Dendritic cell treated with granulocyte-macrophage colony-stimulating factor and Interleukin-4, amounts not matched to agents 40 ng/mL and 50 ng/mL, for 4 days (primary cell): ENCODE results near the gene GNB2.
"Not testable (repeated sequence)": the region's sequence is repeated elsewhere in the genome, so short reads cannot be mapped to it uniquely, and the experiment has no call there.

Experiments
- H3K27ac Mint-ChIP-seq: one replicate; pipeline ENCODE4 v1.8.0; 2022; ENCODE audit warnings: mild to moderate bottlenecking, mixed read lengths
- H3K27me3 Mint-ChIP-seq: one replicate; pipeline ENCODE4 v1.8.0; 2022; ENCODE audit warnings: mild to moderate bottlenecking, mixed read lengths
- H3K36me3 Mint-ChIP-seq: one replicate; pipeline ENCODE4 v1.8.0; 2022; ENCODE audit warnings: low read depth, mixed read lengths
- H3K4me1 Mint-ChIP-seq: one replicate; pipeline ENCODE4 v1.8.0; 2022; ENCODE audit warnings: low read depth, mixed read lengths
- H3K4me3 Mint-ChIP-seq: one replicate; pipeline ENCODE4 v1.8.0; 2022; ENCODE audit warnings: mild to moderate bottlenecking, moderate library complexity, mixed read lengths
- H3K9me3 Mint-ChIP-seq: one replicate; pipeline ENCODE4 v1.8.0; 2022; ENCODE audit warnings: mixed read lengths
- intact Hi-C: fragments of 100-400 bp; cut with micrococcal nuclease; formaldehyde crosslinking; loops from one replicate; pipeline ENCODE4 v1.15.0; 2022

The GNB2 gene

GRCh38 chr7:100641860-100642533 lies 31.5 kb upstream of the GNB2 start:
- H3K36me3 Mint-ChIP-seq, result no peaks in the 10 kb centered on the region
- intact Hi-C loops, result no loop called here
- H3K4me3 Mint-ChIP-seq, result no peak overlapping the region
- no peaks in the 10 kb centered on the region for H3K9me3 Mint-ChIP-seq
- H3K27me3 Mint-ChIP-seq, result peaks cover 37% of the 10 kb centered on the region
- no peak overlapping the region for H3K27ac Mint-ChIP-seq
- no peaks in the 10 kb centered on the region for H3K4me1 Mint-ChIP-seq

- Mint-ChIP-seq H3K36me3 (no peaks in the 10 kb centered on the region), H3K4me1 (no peaks in the 10 kb centered on the region), H3K27ac (no peak overlapping the region), H3K27me3 (peaks cover 41% of the 10 kb centered on the region), H3K9me3 (no peaks in the 10 kb centered on the region), H3K4me3 (no peak overlapping the region)
- intact Hi-C loops, result no loop called here
Observed at GRCh38 chr7:100642534-100642907, 31.0 kb upstream of the GNB2 start.

- intact Hi-C loops, result no loop called here
- Mint-ChIP-seq H3K4me1 (peaks cover 5% of the 10 kb centered on the region), H3K9me3 (no peaks in the 10 kb centered on the region), H3K27me3 (peaks cover 59% of the 10 kb centered on the region), H3K4me3 (no peak overlapping the region), H3K36me3 (no peaks in the 10 kb centered on the region), H3K27ac (no peak overlapping the region)
Observed at GRCh38 chr7:100649826-100650565, 23.5 kb upstream of the GNB2 start.

- Mint-ChIP-seq H3K27ac (no peak overlapping the region), H3K9me3 (no peaks in the 10 kb centered on the region), H3K4me1 (peaks cover 5% of the 10 kb centered on the region), H3K4me3 (no peak overlapping the region), H3K27me3 (peaks cover 69% of the 10 kb centered on the region), H3K36me3 (no peaks in the 10 kb centered on the region)
- intact Hi-C loops, result no loop called here
Observed at GRCh38 chr7:100654908-100655831, 18.4 kb upstream of the GNB2 start.

DNA sequence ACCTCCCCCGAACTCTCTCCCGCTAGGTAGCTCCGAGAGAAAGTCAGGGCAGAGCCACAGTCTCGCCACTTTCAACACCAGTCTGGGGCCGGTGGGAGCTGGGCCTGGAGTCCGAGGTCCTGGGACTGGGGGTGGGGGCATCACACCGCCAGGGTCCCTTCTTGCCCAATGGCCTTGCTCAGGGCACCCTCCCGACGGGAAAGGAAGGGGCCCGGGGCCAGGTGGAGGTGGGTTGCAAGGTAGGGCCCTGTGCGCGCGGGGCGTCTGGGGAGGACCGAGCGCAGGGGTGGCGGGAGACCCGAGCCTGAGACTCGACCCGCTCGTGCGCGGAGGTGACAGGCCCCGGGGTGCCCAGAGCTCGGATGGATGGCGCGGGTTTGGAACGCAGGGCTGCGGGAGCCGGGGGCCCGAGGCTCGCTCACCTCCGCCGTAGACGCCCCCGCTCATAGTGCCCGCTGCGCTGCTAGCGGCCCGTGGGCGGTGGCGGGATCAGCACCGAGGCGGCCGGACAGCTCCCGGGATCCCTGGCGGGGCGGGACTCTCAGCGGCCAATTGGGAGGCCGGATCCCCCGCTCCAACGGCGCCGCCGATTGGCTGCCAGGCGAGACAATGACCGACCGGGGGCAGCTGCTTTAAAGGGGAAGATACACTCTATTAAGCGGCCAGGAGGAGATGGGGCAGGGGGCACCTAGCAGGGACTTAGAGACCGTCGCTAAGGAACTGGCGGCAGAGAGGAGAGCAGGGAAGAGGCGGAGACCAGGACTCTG lies 17.4 kb upstream of the GNB2 start, which contains the start of gene ACTL6B:
Gene ACTL6B (minus strand): TSS at position 541 of the 767 bp plus-strand sequence. CDS start 94 bp downstream, at position 447.
- intact Hi-C loops, result no loop called here
- H3K4me1 Mint-ChIP-seq, result peaks cover 5% of the 10 kb centered on the region
- H3K4me3 Mint-ChIP-seq, result no peak within 1 kb of the TSS
- H3K27me3 Mint-ChIP-seq, result peaks cover 73% of the 10 kb centered on the region
- no peaks in the 10 kb centered on the region for H3K9me3 Mint-ChIP-seq
- H3K36me3 Mint-ChIP-seq, result no peaks in the 10 kb centered on the region
- no peak within 1 kb of the TSS for H3K27ac Mint-ChIP-seq

- H3K4me1 Mint-ChIP-seq, H3K27ac Mint-ChIP-seq, intact Hi-C loops, H3K9me3 Mint-ChIP-seq, H3K36me3 Mint-ChIP-seq, H3K4me3 Mint-ChIP-seq: not testable (repeated sequence)
- H3K27me3 Mint-ChIP-seq, result peaks cover 51% of the 10 kb centered on the region
Observed at GRCh38 chr7:100662194-100662776, 11.3 kb upstream of the GNB2 start.

DNA sequence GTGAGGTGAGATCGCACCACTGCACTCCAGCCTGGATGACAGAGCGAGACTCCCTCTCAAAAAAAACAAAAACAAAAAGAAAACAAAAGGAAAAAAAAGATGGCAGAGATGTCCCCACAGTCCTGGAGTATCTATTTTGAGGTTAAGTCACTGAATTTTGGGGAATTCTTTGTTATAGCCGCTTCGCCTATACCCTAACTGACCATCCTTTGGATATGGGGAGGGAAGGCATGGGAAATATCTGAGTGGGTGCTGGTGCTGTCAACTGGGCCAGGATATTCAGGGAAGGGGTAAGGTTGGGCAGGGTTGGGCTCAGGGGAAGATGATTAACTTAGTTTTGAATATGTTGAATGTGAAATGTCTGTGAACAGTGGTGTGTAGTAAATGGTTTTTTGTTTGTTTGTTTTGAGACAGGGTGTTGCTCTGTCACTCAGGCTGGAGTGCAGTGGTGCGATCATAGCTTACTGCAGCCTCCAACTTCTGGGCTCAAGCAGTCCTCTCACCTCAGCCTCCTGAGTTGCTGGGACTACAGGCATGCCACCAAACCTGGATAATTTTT lies 8.3 kb upstream of the GNB2 start:
- intact Hi-C loops, result no loop called here
- peaks cover 37% of the 10 kb centered on the region for H3K27me3 Mint-ChIP-seq
- H3K36me3 Mint-ChIP-seq, result no peaks in the 10 kb centered on the region
- H3K4me3 Mint-ChIP-seq, result no peak overlapping the region
- no peak overlapping the region for H3K27ac Mint-ChIP-seq
- H3K4me1 Mint-ChIP-seq, result peaks cover 12% of the 10 kb centered on the region
- no peaks in the 10 kb centered on the region for H3K9me3 Mint-ChIP-seq

DNA sequence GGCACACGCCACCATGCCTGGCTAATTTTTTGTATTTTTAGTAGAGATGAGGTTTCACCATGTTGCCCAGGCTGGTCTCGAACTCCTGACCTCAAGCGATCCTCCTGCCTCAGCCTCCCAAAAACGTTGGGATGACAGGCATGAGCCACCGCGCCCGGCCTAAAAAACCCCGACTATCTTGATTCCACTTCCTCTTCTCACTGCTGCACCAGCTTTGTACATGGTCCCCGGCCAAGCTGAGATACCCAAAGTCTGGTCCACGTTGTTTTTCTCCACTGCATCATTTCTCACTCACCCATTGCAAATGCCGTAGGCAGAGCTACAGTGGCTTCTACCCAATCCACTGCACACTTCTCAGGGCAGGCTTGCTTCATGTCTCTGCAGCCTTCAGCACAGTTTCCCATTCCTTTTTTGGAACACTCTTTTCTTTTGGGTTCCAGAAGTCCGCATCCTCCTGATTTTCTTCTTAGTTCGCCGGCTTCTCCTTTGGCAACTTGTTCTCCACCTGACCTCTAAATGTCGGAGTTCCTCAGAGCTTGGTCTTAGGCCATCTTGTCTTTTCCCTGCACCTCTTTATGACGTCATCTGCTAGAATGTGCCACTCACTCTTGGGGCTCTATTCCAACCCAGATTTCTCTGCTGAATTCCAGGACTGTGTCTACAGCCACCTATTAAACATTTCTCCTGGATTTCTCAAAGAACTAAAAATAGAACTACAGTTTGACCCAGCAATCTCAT lies 6.0 kb upstream of the GNB2 start:
- no peaks in the 10 kb centered on the region for H3K36me3 Mint-ChIP-seq
- no peak overlapping the region for H3K4me3 Mint-ChIP-seq
- H3K27ac Mint-ChIP-seq, result no peak overlapping the region
- H3K27me3 Mint-ChIP-seq, result peaks cover 30% of the 10 kb centered on the region
- H3K4me1 Mint-ChIP-seq, result peaks cover 12% of the 10 kb centered on the region
- intact Hi-C loops, result no loop called here
- H3K9me3 Mint-ChIP-seq, result no peaks in the 10 kb centered on the region

- H3K27ac Mint-ChIP-seq, result no peak overlapping the region
- peaks cover 29% of the 10 kb centered on the region for H3K27me3 Mint-ChIP-seq
- H3K4me3 Mint-ChIP-seq, result no peak overlapping the region
- no peaks in the 10 kb centered on the region for H3K36me3 Mint-ChIP-seq
- intact Hi-C loops, result no loop called here
- no peaks in the 10 kb centered on the region for H3K9me3 Mint-ChIP-seq
- peaks cover 12% of the 10 kb centered on the region for H3K4me1 Mint-ChIP-seq
Observed at GRCh38 chr7:100668069-100668449, 5.5 kb upstream of the GNB2 start.

- intact Hi-C loops, H3K36me3 Mint-ChIP-seq, H3K9me3 Mint-ChIP-seq, H3K4me3 Mint-ChIP-seq, H3K27ac Mint-ChIP-seq: not testable (repeated sequence)
- peaks cover 12% of the 10 kb centered on the region for H3K4me1 Mint-ChIP-seq
- peaks cover 27% of the 10 kb centered on the region for H3K27me3 Mint-ChIP-seq
Observed at GRCh38 chr7:100669106-100669505, 4.4 kb upstream of the GNB2 start.

DNA sequence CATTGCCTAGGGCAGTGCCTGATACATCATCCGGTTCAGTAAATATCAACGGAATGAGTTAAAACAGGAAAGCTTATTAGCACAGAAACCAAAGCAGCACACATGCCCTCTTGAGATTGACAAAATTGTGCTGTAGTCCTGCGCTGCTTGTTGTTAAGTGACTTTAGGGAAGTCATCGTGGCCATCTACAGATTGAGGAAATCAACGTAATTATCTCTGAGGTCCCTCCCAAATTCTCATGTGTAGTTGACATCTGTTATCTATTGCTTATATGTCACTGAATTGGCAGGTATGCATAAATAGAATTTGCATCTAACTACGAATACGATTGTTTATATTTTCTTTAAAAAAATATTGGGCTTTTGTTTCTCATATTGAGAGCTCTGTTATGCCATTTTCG lies 3.5 kb upstream of the GNB2 start:
- peaks cover 12% of the 10 kb centered on the region for H3K4me1 Mint-ChIP-seq
- H3K27ac Mint-ChIP-seq, result no peak overlapping the region
- intact Hi-C loops, result loop anchor here (5.0 to 10.0 kb wide), 2 partner anchors 85 to 243 kb away; partner anchors contain the start of genes FBXO24, LRCH4, MEPCE and ZCWPW1
- no peak overlapping the region for H3K4me3 Mint-ChIP-seq
- peaks cover 16% of the 10 kb centered on the region for H3K36me3 Mint-ChIP-seq
- peaks cover 23% of the 10 kb centered on the region for H3K27me3 Mint-ChIP-seq
- no peaks in the 10 kb centered on the region for H3K9me3 Mint-ChIP-seq
